ENCODE data around the gene EPN1. TPM values are rescaled to one million over a fixed set of nuclear protein-coding genes. Genes with fewer than 3 reads are reported as not detected.

EPN1 gene
- total and polyA plus RNA-seq, 2 of the 8 experiments (the other 6 are each of a cell fraction or from before 2014, with no cell fraction given) = 49.6 to 200 TPM

- peaks cover 23 to 37% of the 10 kb centered on the region in 2 experiments for H4K20me1 ChIP-seq (replicated peaks in 1 of 2; ENCODE audit: control insufficient read depth in 1 of 2, insufficient read depth in 2 of 2, low read length in 2 of 2)
These were observed 2.6 kb upstream of the EPN1 start for GRCh38 chr19:55672418-55672817.

More at GRCh38 chr19:55672418-55672817, 2.6 kb upstream of the EPN1 start:
- TF ChIP-seq KDM5A (IDR thresholded peaks at IDR 0.05; ENCODE audit: low read length) (no peak), EP300 (IDR thresholded peaks at IDR 0.05; ENCODE audit: borderline replicate concordance in 1 of 2, low read depth in 2 of 2, low read length in 2 of 2) (no peak), NRF1 (IDR thresholded peaks at IDR 0.05; ENCODE audit: low read depth, low read length) (no peak), CBX8 (IDR thresholded peaks at IDR 0.05; ENCODE audit: borderline replicate concordance, low read depth, low read length) (no peak), RFX5 (IDR thresholded peaks at IDR 0.05; ENCODE audit: borderline replicate concordance, low read depth, low read length) (no peak), CHD1 (IDR thresholded peaks at IDR 0.05; ENCODE audit: low read depth, low read length) (no peak), SP4 (IDR thresholded peaks at IDR 0.05; ENCODE audit: low read length) (no peak), CBX5 (IDR thresholded peaks at IDR 0.05; ENCODE audit: low read depth, low read length) (no peak), SIX5 (IDR thresholded peaks at IDR 0.05; ENCODE audit: low read depth, low read length) (no peak), ZNF274 (IDR thresholded peaks at IDR 0.05; ENCODE audit: borderline replicate concordance, extremely low read depth, low read length) (no peak), SIRT6 (IDR thresholded peaks at IDR 0.05; ENCODE audit: low read length) (no peak), RAD21 (IDR thresholded peaks at IDR 0.05 in 1 of 2, conservative IDR thresholded peaks at IDR 0.05 in 1 of 2; ENCODE audit: low read depth in 2 of 2, low read length in 2 of 2) (no peak), PHF8 (conservative IDR thresholded peaks at IDR 0.05; ENCODE audit: low read depth, low read length) (no peak), POLR2AphosphoS5 (IDR thresholded peaks at IDR 0.05; ENCODE audit: low read depth, low read length) (no peak), CHD2 (IDR thresholded peaks at IDR 0.05; ENCODE audit: low read length) (no peak)
- Histone ChIP-seq H2AFZ (ENCODE audit: low read length) (no peak overlapping the region), H3K27ac (ENCODE audit: low read depth, low read length) (no peak overlapping the region), H3K9ac (replicated peaks in 1 of 4; ENCODE audit: extremely low read depth in 1 of 4, low read depth in 3 of 4, low read length in 3 of 4) (no peak overlapping the region), H3K79me1 (ENCODE audit: low read depth, low read length) (peaks cover 14% of the 10 kb centered on the region), H3K4ac (replicated peaks; ENCODE audit: insufficient read length, low read depth, low read length) (no peak overlapping the region), H4K5ac (ENCODE audit: insufficient read length, low read depth, low read length) (no peak overlapping the region), H3K4me2 (ENCODE audit: insufficient read depth in 1 of 2, low read depth in 2 of 2, low read length in 2 of 2) (no peak overlapping the region), H3K4me1 (replicated peaks in 1 of 4; ENCODE audit: control insufficient read depth in 3 of 4, insufficient read depth in 4 of 4, low read length in 3 of 4) (peaks cover 0 to 11% (median 6%) of the 10 kb centered on the region in 4 experiments; a peak in 5 of 7 replicates), H3K79me2 (ENCODE audit: control insufficient read depth in 1 of 2, insufficient read depth in 2 of 2, low read length in 2 of 2) (peaks cover 19 to 64% of the 10 kb centered on the region in 2 experiments), H3K18ac (ENCODE audit: extremely low read depth, low read length) (no peak overlapping the region), H4K91ac (replicated peaks; ENCODE audit: insufficient read length, low read length) (no peak overlapping the region), H2BK20ac (ENCODE audit: low read length) (no peak overlapping the region), H3K36me3 (ENCODE audit: control insufficient read depth in 2 of 4, insufficient read depth in 4 of 4, low read length in 3 of 4) (peaks cover 18 to 30% (median 23%) of the 10 kb centered on the region in 4 experiments), H2BK5ac (ENCODE audit: low read depth, low read length) (no peak overlapping the region), H2AK5ac (ENCODE audit: low read depth, low read length) (no peak overlapping the region), H2BK15ac (ENCODE audit: low read length) (no peak overlapping the region), H3K4me3 (ENCODE audit: extremely low read depth in 1 of 4, insufficient read depth in 2 of 4, low read depth in 3 of 4, low read length in 4 of 4) (no peak overlapping the region), H3K14ac (ENCODE audit: insufficient read length) (no peak overlapping the region), H3K27me3 (replicated peaks in 1 of 4; ENCODE audit: control insufficient read depth in 3 of 4, extremely low read depth in 1 of 4, insufficient read depth in 3 of 4, low read length in 3 of 4) (no peaks in the 10 kb centered on the region), H4K8ac (ENCODE audit: extremely low read depth, insufficient read depth, low read length) (no peak overlapping the region), H2BK120ac (replicated peaks; ENCODE audit: low read depth, low read length) (no peak overlapping the region), H3K23ac (ENCODE audit: insufficient read length) (no peak overlapping the region), H3K23me2 (ENCODE audit: low read depth, low read length) (peaks cover 5% of the 10 kb centered on the region; the same call in 1 of the 2 replicates), H3K9me3 (ENCODE audit: insufficient read depth in 2 of 2, low read depth in 1 of 2, low read length in 1 of 2) (no peaks in the 10 kb centered on the region), H3K56ac (replicated peaks; ENCODE audit: insufficient read length, low read depth, low read length) (no peak overlapping the region), H2BK12ac (ENCODE audit: low read depth, low read length) (no peak overlapping the region)
- WGBS, 2 experiments (ENCODE audit: extremely low coverage in 1 of 2, insufficient coverage in 1 of 2, insufficient read length in 1 of 2, insufficient replicate concordance in 2 of 2, low coverage in 1 of 2, low lambda C conversion rate in 2 of 2, missing lambda C conversion rate in 1 of 2) = 88% methylated on average over 5 of the region's 5 CpGs; no CpG with 5 or more reads in 1 of the 2 experiments
- no peak for FAIRE-seq
- CTCF ChIA-PET (ENCODE audit: partially characterized antibody) = interaction anchor here (1.1 to 2.0 kb wide), 5 partner anchors 10 to 46 kb away, joined by 3 to 19 read pairs (median 7); no protein-coding TSS in a partner anchor
- POLR2A ChIA-PET (ENCODE audit: partially characterized antibody) = interaction anchor here (0.7 to 7.1 kb wide), 3 partner anchors 14 to 32 kb away, joined by 4 to 75 read pairs (median 5); partner anchors contain the start of gene ZNF580
- DNase-seq (ENCODE audit: low read depth in 1 of 2, low spot score in 2 of 2) = no peak

Data from H1 (cell line).